ENCODE results near the gene IL32.
A peak's percentile ranks its signal among the peaks of the same experiment; 100 is the strongest.
"Not testable (repeated sequence)": the region's sequence is repeated elsewhere in the genome, so short reads cannot be mapped to it uniquely, and the experiment has no call there.

Gene IL32

GRCh38 chr16:3072148-3072547 is 6.7 kb downstream of the IL32 start:
- not testable (repeated sequence) for DNase-seq

- not testable (repeated sequence) for DNase-seq
Measured at GRCh38 chr16:3072576-3073263, 7.3 kb downstream of the IL32 start.

GRCh38 chr16:3073448-3073847 is 8.0 kb downstream of the IL32 start:
- no peak for DNase-seq

GRCh38 chr16:3074860-3075522 is 9.6 kb downstream of the IL32 start:
- DNase-seq = no peak

GRCh38 chr16:3075523-3075915 is 10.1 kb downstream of the IL32 start:
- peak in 1 of 14 donors; percentile 15 for DNase-seq

- DNase-seq = not testable (repeated sequence)
Measured at GRCh38 chr16:3075946-3076345, 10.5 kb downstream of the IL32 start.

GRCh38 chr16:3076577-3076976 is 11.1 kb downstream of the IL32 start:
- DNase-seq = no peak

- no peak for DNase-seq
Measured at GRCh38 chr16:3080024-3080423, 14.6 kb downstream of the IL32 start.

GRCh38 chr16:3081957-3082356 is 16.5 kb downstream of the IL32 start:
- not testable (repeated sequence) for DNase-seq

GRCh38 chr16:3083408-3083807 is 18.0 kb downstream of the IL32 start:
- DNase-seq = not testable (repeated sequence)

- DNase-seq = no peak
Measured at GRCh38 chr16:3084491-3084890, 19.1 kb downstream of the IL32 start.

GRCh38 chr16:3084969-3085670 is 19.7 kb downstream of the IL32 start:
- no peak for DNase-seq

- no peak for DNase-seq
Measured at GRCh38 chr16:3085868-3086595, 20.6 kb downstream of the IL32 start.

- DNase-seq = no peak
Measured at GRCh38 chr16:3086596-3087242, 21.3 kb downstream of the IL32 start.

- no peak for DNase-seq
Measured at GRCh38 chr16:3087243-3088235, 22.1 kb downstream of the IL32 start.

- DNase-seq = no peak
Measured at GRCh38 chr16:3088450-3088849, 23.0 kb downstream of the IL32 start.

GRCh38 chr16:3088925-3089716 is 23.7 kb downstream of the IL32 start:
- DNase-seq = no peak

GRCh38 chr16:3089717-3090592 is 24.5 kb downstream of the IL32 start:
- DNase-seq = no peak

GRCh38 chr16:3091551-3091950 is 26.1 kb downstream of the IL32 start:
- no peak for DNase-seq
